ENCODE measurements around the gene KCNJ15. TPM values are rescaled to one million over a fixed set of nuclear protein-coding genes. Genes with fewer than 3 reads are reported as not detected.
A peak's percentile ranks its signal among the peaks of the same experiment; 100 is the strongest.

The KCNJ15 gene
- total and polyA plus RNA-seq, 2 of the 4 experiments (the other 2 are of a cell fraction), result under 0.01 to 0.07 TPM

- no peak overlapping the region for H3K14ac ChIP-seq (replicated peaks; ENCODE audit: low read depth, low read length)
- H2AFZ ChIP-seq (replicated peaks; ENCODE audit: low read length, poor library complexity), result no peak overlapping the region
- no peak overlapping the region for H4K5ac ChIP-seq (ENCODE audit: low read depth, low read length)
- H3K9me1 ChIP-seq (ENCODE audit: insufficient read depth, low read length), result peaks cover under 1% of the 10 kb centered on the region
- H3K4me3 ChIP-seq (ENCODE audit: insufficient read depth, low read depth, low read length), result no peak overlapping the region
- no peak overlapping the region for H3K23ac ChIP-seq (ENCODE audit: low read depth, low read length)
- H3K36me3 ChIP-seq (ENCODE audit: control insufficient read depth, insufficient read depth, low read length), result no peaks in the 10 kb centered on the region
- BruUV-seq (replicated peaks), result no TSS peak
- no peak overlapping the region for H2BK120ac ChIP-seq (ENCODE audit: low read depth, low read length)
- no peak overlapping the region for H2AK9ac ChIP-seq (replicated peaks; ENCODE audit: low read depth, low read length, poor library complexity)
- H2AK5ac ChIP-seq (ENCODE audit: low read depth, low read length), result 0 out of 2 replicates have a peak overlapping the region, but pooled peaks have one; percentile 16
- dilution Hi-C loops (cut with HindIII; ENCODE audit: low sequenced_read_pairs, unreplicated experiment), result no loop called here
- CTCF ChIA-PET, result no interaction called here
- no peak overlapping the region for H3K4ac ChIP-seq (ENCODE audit: low read depth, low read length)
- no peak overlapping the region for H3K9ac ChIP-seq (ENCODE audit: low read depth, low read length)
- no peak overlapping the region for H4K8ac ChIP-seq (ENCODE audit: low read depth in 2 of 2, low read length in 2 of 2)
- no peak overlapping the region for H3K27ac ChIP-seq (ENCODE audit: insufficient read depth, low read length)
- H3K56ac ChIP-seq (ENCODE audit: extremely low read depth, insufficient read depth, low read length), result no peak overlapping the region
- 0 out of 2 replicates have a peak overlapping the region, but pooled peaks have one; percentile 28 for H2BK20ac ChIP-seq (ENCODE audit: low read depth, low read length)
- H3K9me3 ChIP-seq (ENCODE audit: control insufficient read depth, insufficient read depth, low read length), result no peaks in the 10 kb centered on the region
- intact Hi-C loops (cut with micrococcal nuclease), result no loop called here
- H3K79me1 ChIP-seq (ENCODE audit: low read depth in 1 of 2, low read length in 2 of 2), result no peaks in the 10 kb centered on the region
- no peaks in the 10 kb centered on the region for H4K20me1 ChIP-seq (ENCODE audit: insufficient read depth, low read length)
- DNase-seq (no peak), ATAC-seq (ENCODE audit: low read depth) (no peak)
- H3K27me3 ChIP-seq (ENCODE audit: control insufficient read depth, insufficient read depth, low read length), result peaks cover 2% of the 10 kb centered on the region; the same call in 1 of the 2 replicates
- POLR2A ChIA-PET (ENCODE audit: unreplicated experiment), result no interaction called here
- no peak for TF ChIP-seq MAZ (IDR thresholded peaks at IDR 0.05; ENCODE audit: borderline replicate concordance, low read depth, low read length)
- no peak for TF ChIP-seq CEBPB (IDR thresholded peaks at IDR 0.05; ENCODE audit: low read depth, low read length)
- no peak for TF ChIP-seq BHLHE40 (IDR thresholded peaks at IDR 0.05; ENCODE audit: low read depth, low read length)
- TF ChIP-seq CHD1 (IDR thresholded peaks at IDR 0.05; ENCODE audit: low read depth, low read length), result no peak
- TF ChIP-seq RAD21 (IDR thresholded peaks at IDR 0.05; ENCODE audit: low read length), result no peak
- TF ChIP-seq MXI1 (IDR thresholded peaks at IDR 0.05; ENCODE audit: borderline replicate concordance, low read depth, low read length), result no peak
- TF ChIP-seq SMC3 (IDR thresholded peaks at IDR 0.05; ENCODE audit: low read depth, low read length), result no peak
- TF ChIP-seq USF2 (IDR thresholded peaks at IDR 0.05; ENCODE audit: low read depth, low read length), result no peak
- TF ChIP-seq CTCF (conservative IDR thresholded peaks at IDR 0.05; ENCODE audit: low read depth, low read length), result no peak
- TF ChIP-seq MAFK (IDR thresholded peaks at IDR 0.05; ENCODE audit: low read depth, low read length), result no peak
- no peak for TF ChIP-seq FOS (IDR thresholded peaks at IDR 0.05; ENCODE audit: low read depth, low read length)
- no peak for TF ChIP-seq RCOR1 (IDR thresholded peaks at IDR 0.05; ENCODE audit: insufficient replicate concordance, low read length)
- no peak for TF ChIP-seq NFE2L2 (IDR thresholded peaks at IDR 0.05; ENCODE audit: low read depth, low read length)
- TF ChIP-seq RFX5 (IDR thresholded peaks at IDR 0.05; ENCODE audit: low read depth, low read length), result no peak
- TF ChIP-seq POLR2A (IDR thresholded peaks at IDR 0.05; ENCODE audit: low read depth, low read length), result no peak
- no peak for TF ChIP-seq ELK1 (IDR thresholded peaks at IDR 0.05; ENCODE audit: borderline replicate concordance, low read depth, low read length)
- WGBS, 2 experiments (ENCODE audit: extremely low coverage in 2 of 2, insufficient read length in 1 of 2), result no CpG with 5 or more reads among the region's 3 CpGs
- H2BK15ac ChIP-seq (ENCODE audit: low read depth, low read length), result no peak overlapping the region
- H3K4me1 ChIP-seq (ENCODE audit: control insufficient read depth, insufficient read depth, low read length), result no peaks in the 10 kb centered on the region
- no peak overlapping the region for H2BK5ac ChIP-seq (ENCODE audit: low read depth, low read length, poor library complexity, severe bottlenecking)
- in situ Hi-C loops (cut with MboI; ENCODE audit: low sequenced_read_pairs), result no loop called here
- no peak overlapping the region for H3K4me2 ChIP-seq (ENCODE audit: low read depth, low read length)
- H3K18ac ChIP-seq (ENCODE audit: low read depth, low read length), result no peak overlapping the region
- H4K91ac ChIP-seq (ENCODE audit: insufficient read depth, low read depth, low read length), result no peak overlapping the region
These were observed 57.8 kb downstream of the KCNJ15 start for GRCh38 chr21:38314558-38314957.

All from IMR-90 (cell line).